GM12865 (cell line): Measurements from ENCODE around the gene LAIR2.
"Not testable (repeated sequence)": the region's sequence is repeated elsewhere in the genome, so short reads cannot be mapped to it uniquely, and the experiment has no call there.

Source experiments
- DNase-seq: peaks from one replicate; pipeline ENCODE4 v3.0.0; 2010; ENCODE audit warnings: low read depth
- H3K4me3 ChIP-seq: 2 replicates; pipeline ENCODE4 v1.5.1; 2011; ENCODE audit warnings: mild to moderate bottlenecking, low read depth, low read length, control low read depth
- CTCF ChIP-seq: IDR thresholded peaks from 2 replicates; pipeline ENCODE4 v1.5.1; 2011; ENCODE audit warnings: low read length, control low read depth, low read depth, inconsistent platforms; ENCODE audit not compliant: insufficient read depth; ENCODE audit errors: missing control alignments

The LAIR2 gene

GRCh38 chr19:54507824-54508223 is 5.2 kb downstream of the LAIR2 start:
- H3K4me3 ChIP-seq, result no peak overlapping the region
- TF ChIP-seq CTCF, result no peak
- DNase-seq, result no peak

- H3K4me3 ChIP-seq, DNase-seq: not testable (repeated sequence)
These were observed 5.9 kb downstream of the LAIR2 start for GRCh38 chr19:54508487-54508886.

GRCh38 chr19:54509200-54509940 is 6.7 kb downstream of the LAIR2 start:
- H3K4me3 ChIP-seq, DNase-seq: not testable (repeated sequence)

GRCh38 chr19:54515156-54515555 is 12.5 kb downstream of the LAIR2 start:
- no peak for DNase-seq
- TF ChIP-seq CTCF, result no peak
- no peak overlapping the region for H3K4me3 ChIP-seq

GRCh38 chr19:54517483-54517882 is 14.9 kb downstream of the LAIR2 start:
- DNase-seq, result peak; percentile 80
- TF ChIP-seq CTCF, result no peak
- no peak overlapping the region for H3K4me3 ChIP-seq

GRCh38 chr19:54518844-54519243 is 16.2 kb downstream of the LAIR2 start:
- TF ChIP-seq CTCF, result no peak
- peak; percentile 90 for DNase-seq
- no peak overlapping the region for H3K4me3 ChIP-seq

GRCh38 chr19:54521022-54521859 is 18.6 kb downstream of the LAIR2 start:
- peak overlapping the region; percentile 24 for H3K4me3 ChIP-seq
- TF ChIP-seq CTCF, result no peak
- peak; percentile 59 for DNase-seq
